ENCODE data around the gene VSIG10L.

VSIG10L gene

GRCh38 chr19:51337861-51338562, 3.9 kb downstream of the VSIG10L start:
- DNase-seq, result no peak

- no peak for DNase-seq
Observed at GRCh38 chr19:51337141-51337860, 4.6 kb downstream of the VSIG10L start.

- peak; percentile 96 to 97 for DNase-seq
Observed at GRCh38 chr19:51333836-51334460, 8.0 kb downstream of the VSIG10L start.

GRCh38 chr19:51331716-51332115, 10.2 kb downstream of the VSIG10L start:
- no peak for DNase-seq

GRCh38 chr19:51331193-51331592, 10.7 kb downstream of the VSIG10L start:
- DNase-seq, result no peak

- no peak for DNase-seq
Observed at GRCh38 chr19:51330366-51330765, 11.6 kb downstream of the VSIG10L start.

- no peak for DNase-seq
Observed at GRCh38 chr19:51329411-51329810, 12.5 kb downstream of the VSIG10L start.

GRCh38 chr19:51327066-51328001, 14.6 kb downstream of the VSIG10L start:
- DNase-seq, result no peak

- DNase-seq, result no peak
Observed at GRCh38 chr19:51326216-51327065, 15.5 kb downstream of the VSIG10L start.

GRCh38 chr19:51325161-51325976, 16.6 kb downstream of the VSIG10L start:
- no peak for DNase-seq

- no peak for DNase-seq
Observed at GRCh38 chr19:51324167-51324481, 17.8 kb downstream of the VSIG10L start.

GRCh38 chr19:51323481-51324166, 18.3 kb downstream of the VSIG10L start:
- no peak for DNase-seq

GRCh38 chr19:51321799-51322198, 20.1 kb downstream of the VSIG10L start:
- DNase-seq, result no peak

GRCh38 chr19:51320280-51320657, 21.7 kb downstream of the VSIG10L start:
- DNase-seq, result no peak

- no peak for DNase-seq
Observed at GRCh38 chr19:51319649-51320279, 22.2 kb downstream of the VSIG10L start.

- peak; percentile 66 to 88 for DNase-seq
Observed at GRCh38 chr19:51318687-51319648, 23.0 kb downstream of the VSIG10L start.

GRCh38 chr19:51317968-51318367, 24.0 kb downstream of the VSIG10L start:
- no peak for DNase-seq

- DNase-seq, result no peak
Observed at GRCh38 chr19:51317376-51317775, 24.6 kb downstream of the VSIG10L start.

- DNase-seq, result no peak
Observed at GRCh38 chr19:51316688-51317087, 25.3 kb downstream of the VSIG10L start.

Measured in cerebellar nuclear complex (tissue), 1 donor.